ENCODE measurements around the gene TMEM150C.
"Not testable (repeated sequence)": the region's sequence is repeated elsewhere in the genome, so short reads cannot be mapped to it uniquely, and the experiment has no call there.

TMEM150C gene

GRCh38 chr4:82559735-82560120, 2.1 kb downstream of the TMEM150C start:
- no peak overlapping the region for H3K9ac ChIP-seq (ENCODE audit: low read length)
- H3K79me2 ChIP-seq (ENCODE audit: insufficient read depth, low read length): no peaks in the 10 kb centered on the region
- H3K27me3 ChIP-seq (ENCODE audit: low read length): no peaks in the 10 kb centered on the region
- H3F3A ChIP-seq (ENCODE audit: insufficient read depth): no peaks in the 10 kb centered on the region
- no peaks in the 10 kb centered on the region for H3K36me3 ChIP-seq (ENCODE audit: low read length)
- no peak overlapping the region for H3K4me3 ChIP-seq (ENCODE audit: insufficient read depth, low read length, poor library complexity, severe bottlenecking)
- H4K20me1 ChIP-seq (ENCODE audit: low read depth, low read length): no peaks in the 10 kb centered on the region
- no peaks in the 10 kb centered on the region for H3K9me2 ChIP-seq (replicated peaks; ENCODE audit: insufficient read depth, low read length)
- H3K9me3 ChIP-seq (ENCODE audit: insufficient read depth, low read length): no peaks in the 10 kb centered on the region
- H3K27ac ChIP-seq (ENCODE audit: low read depth, low read length): no peak overlapping the region
- no peak for TF ChIP-seq EZH2phosphoT487 (conservative IDR thresholded peaks at IDR 0.05; ENCODE audit: low read length)
- TF ChIP-seq CTCF (IDR thresholded peaks at IDR 0.05; ENCODE audit: insufficient read depth, low read length, poor library complexity, severe bottlenecking): no peak
- no peak overlapping the region for H2AFZ ChIP-seq (ENCODE audit: low read depth, low read length, severe bottlenecking)
- H3K4me2 ChIP-seq (ENCODE audit: low read depth, low read length, poor library complexity, severe bottlenecking): no peak overlapping the region

- not testable (repeated sequence) for H3K4me3 ChIP-seq (ENCODE audit: insufficient read depth, low read length, poor library complexity, severe bottlenecking); H3K27ac ChIP-seq (ENCODE audit: low read depth, low read length); H3K9me3 ChIP-seq (ENCODE audit: insufficient read depth, low read length); H3K9me2 ChIP-seq (replicated peaks; ENCODE audit: insufficient read depth, low read length); H3F3A ChIP-seq (ENCODE audit: insufficient read depth); H3K79me2 ChIP-seq (ENCODE audit: insufficient read depth, low read length); H4K20me1 ChIP-seq (ENCODE audit: low read depth, low read length); H3K4me2 ChIP-seq (ENCODE audit: low read depth, low read length, poor library complexity, severe bottlenecking); H3K36me3 ChIP-seq (ENCODE audit: low read length); H2AFZ ChIP-seq (ENCODE audit: low read depth, low read length, severe bottlenecking); H3K27me3 ChIP-seq (ENCODE audit: low read length); H3K9ac ChIP-seq (ENCODE audit: low read length)
Measured at GRCh38 chr4:82559090-82559734, 2.6 kb downstream of the TMEM150C start.

- Histone ChIP-seq H3K27ac (ENCODE audit: low read depth, low read length) (no peak overlapping the region), H3K4me2 (ENCODE audit: low read depth, low read length, poor library complexity, severe bottlenecking) (no peak overlapping the region), H4K20me1 (ENCODE audit: low read depth, low read length) (no peaks in the 10 kb centered on the region), H3K79me2 (ENCODE audit: insufficient read depth, low read length) (no peaks in the 10 kb centered on the region), H3K36me3 (ENCODE audit: low read length) (no peaks in the 10 kb centered on the region), H3K27me3 (ENCODE audit: low read length) (no peaks in the 10 kb centered on the region), H3K9me2 (replicated peaks; ENCODE audit: insufficient read depth, low read length) (no peaks in the 10 kb centered on the region), H3F3A (ENCODE audit: insufficient read depth) (no peaks in the 10 kb centered on the region), H3K9me3 (ENCODE audit: insufficient read depth, low read length) (no peaks in the 10 kb centered on the region), H3K4me3 (ENCODE audit: insufficient read depth, low read length, poor library complexity, severe bottlenecking) (no peak overlapping the region), H3K9ac (ENCODE audit: low read length) (no peak overlapping the region), H2AFZ (ENCODE audit: low read depth, low read length, severe bottlenecking) (no peak overlapping the region)
- TF ChIP-seq CTCF (IDR thresholded peaks at IDR 0.05; ENCODE audit: insufficient read depth, low read length, poor library complexity, severe bottlenecking) (no peak), EZH2phosphoT487 (conservative IDR thresholded peaks at IDR 0.05; ENCODE audit: low read length) (no peak)
Measured at GRCh38 chr4:82555276-82555675, 6.5 kb downstream of the TMEM150C start.

GRCh38 chr4:82553020-82553419, 8.8 kb downstream of the TMEM150C start:
- no peaks in the 10 kb centered on the region for H3K79me2 ChIP-seq (ENCODE audit: insufficient read depth, low read length)
- H3K4me2 ChIP-seq (ENCODE audit: low read depth, low read length, poor library complexity, severe bottlenecking): no peak overlapping the region
- H4K20me1 ChIP-seq (ENCODE audit: low read depth, low read length): no peaks in the 10 kb centered on the region
- H3K9me3 ChIP-seq (ENCODE audit: insufficient read depth, low read length): no peaks in the 10 kb centered on the region
- no peak overlapping the region for H3K4me3 ChIP-seq (ENCODE audit: insufficient read depth, low read length, poor library complexity, severe bottlenecking)
- H3K9me2 ChIP-seq (replicated peaks; ENCODE audit: insufficient read depth, low read length): no peaks in the 10 kb centered on the region
- H3F3A ChIP-seq (ENCODE audit: insufficient read depth): no peaks in the 10 kb centered on the region
- no peak overlapping the region for H3K9ac ChIP-seq (ENCODE audit: low read length)
- H2AFZ ChIP-seq (ENCODE audit: low read depth, low read length, severe bottlenecking): no peak overlapping the region
- H3K27me3 ChIP-seq (ENCODE audit: low read length): no peaks in the 10 kb centered on the region
- no peak overlapping the region for H3K27ac ChIP-seq (ENCODE audit: low read depth, low read length)
- H3K36me3 ChIP-seq (ENCODE audit: low read length): no peaks in the 10 kb centered on the region
- no peak for TF ChIP-seq CTCF (IDR thresholded peaks at IDR 0.05; ENCODE audit: insufficient read depth, low read length, poor library complexity, severe bottlenecking)
- TF ChIP-seq EZH2phosphoT487 (conservative IDR thresholded peaks at IDR 0.05; ENCODE audit: low read length): no peak

All from SU-DHL-6 (cell line).